CD4-positive, alpha-beta T cell (primary cell): Measurements from ENCODE around the gene SAMD5. TPM values are rescaled to one million over a fixed set of nuclear protein-coding genes. Genes with fewer than 3 reads are reported as not detected.

Experiments used
- ATAC-seq: fragments of 200-7000 bp; cut with Tn5 transposase; one replicate; pipeline ENCODE4 v1.10.0; 2022; ENCODE audit warnings: mild to moderate bottlenecking; ENCODE audit not compliant: poor library complexity
- CTCF ChIA-PET: fragments of 350-600 bp; sonication (Branson Sonifier 250); formaldehyde crosslinking; loops from one replicate; lab custom pipeline; 2021; ENCODE audit warnings: antibody characterized with exemption, inconsistent platforms; lab: Charles Lee
- POLR2A ChIA-PET: fragments of 350-600 bp; sonication (Branson Sonifier 250); formaldehyde crosslinking; loops from one replicate; lab custom pipeline; 2021; ENCODE audit warnings: antibody characterized with exemption, inconsistent platforms; lab: Charles Lee
- DNase-seq, 14 experiments: peaks; one replicate each; pipeline ENCODE4 v3.0.0-alpha.2; 2013 to 2020; ENCODE audit warnings: mixed read lengths in 2 of 14
- H3K27ac ChIP-seq, 2 donors: one replicate each; pipeline versions ENCODE4 v1.5.1 to v1.7.0; 2013; ENCODE audit warnings: low read length in 2 of 2, low read depth in 1 of 2, mild to moderate bottlenecking in 1 of 2
- H3K27me3 ChIP-seq, 2 experiments: 1 replicate in 1 of 2; 2 replicates in 1 of 2; pipeline versions ENCODE4 v1.6.1 to v1.7.0; 2013; ENCODE audit warnings: low read length in 2 of 2, control low read depth in 1 of 2, mild to moderate bottlenecking in 1 of 2, moderate library complexity in 1 of 2; ENCODE audit not compliant: insufficient read depth in 2 of 2, control insufficient read depth in 1 of 2
- H3K36me3 ChIP-seq: one replicate; pipeline ENCODE4 v1.6.1; 2013; ENCODE audit warnings: low read length, control low read depth; ENCODE audit not compliant: insufficient read depth
- H3K4me1 ChIP-seq: one replicate; pipeline ENCODE4 v1.6.1; 2013; ENCODE audit warnings: low read length, control low read depth; ENCODE audit not compliant: insufficient read depth
- H3K4me3 ChIP-seq: one replicate; pipeline ENCODE4 v1.5.1; 2013; ENCODE audit warnings: mild to moderate bottlenecking, low read length, moderate library complexity
- H3K9me3 ChIP-seq, 2 experiments: 1 replicate in 1 of 2; 2 replicates in 1 of 2; pipeline versions ENCODE4 v1.6.1 to v1.7.0; 2013; ENCODE audit warnings: low read length in 2 of 2, mild to moderate bottlenecking in 2 of 2, control low read depth in 1 of 2, moderate library complexity in 1 of 2; ENCODE audit not compliant: control insufficient read depth in 1 of 2, insufficient read depth in 1 of 2
- H3K27ac Mint-ChIP-seq: one replicate; pipeline ENCODE4 v1.8.0; 2020; ENCODE audit warnings: mixed read lengths
- H3K27me3 Mint-ChIP-seq: one replicate; pipeline ENCODE4 v1.8.0; 2021; ENCODE audit warnings: mixed read lengths
- H3K36me3 Mint-ChIP-seq: one replicate; pipeline ENCODE4 v1.8.0; 2021; ENCODE audit warnings: low read depth, mixed read lengths
- H3K4me1 Mint-ChIP-seq: one replicate; pipeline ENCODE4 v1.8.0; 2021; ENCODE audit warnings: low read depth, mixed read lengths
- H3K4me3 Mint-ChIP-seq: one replicate; pipeline ENCODE4 v1.8.0; 2020; ENCODE audit warnings: mild to moderate bottlenecking, mixed read lengths
- H3K9me3 Mint-ChIP-seq: one replicate; pipeline ENCODE4 v1.8.0; 2020; ENCODE audit warnings: mixed read lengths
- intact Hi-C, 2 experiments: fragments of 100-400 bp; cut with DNase I in 1 of 2; cut with micrococcal nuclease in 1 of 2; formaldehyde crosslinking; loops; one replicate each; pipeline versions ENCODE4 v1.15.1 to v1.9.0; 2023 to 2025; cut with DNase I, micrococcal nuclease
- total RNA-seq, 174 experiments: library from RNA in 2 of 174; stranded (reverse) in 2 of 174; gene quantifications; one replicate each; pipeline ENCODE4 v1.2.3 and lab custom pipeline; 2021 to 2026
- TF ChIP-seq, protein P1 (sequence below): fragments of 200-600 bp; IDR thresholded peaks from one replicate; pipeline ENCODE4 v1.8.0; 2022; ENCODE audit warnings: antibody characterized with exemption, mild to moderate bottlenecking

Gene SAMD5
- total RNA-seq, 2 experiments from 2014 or later, result not detected

DNA sequence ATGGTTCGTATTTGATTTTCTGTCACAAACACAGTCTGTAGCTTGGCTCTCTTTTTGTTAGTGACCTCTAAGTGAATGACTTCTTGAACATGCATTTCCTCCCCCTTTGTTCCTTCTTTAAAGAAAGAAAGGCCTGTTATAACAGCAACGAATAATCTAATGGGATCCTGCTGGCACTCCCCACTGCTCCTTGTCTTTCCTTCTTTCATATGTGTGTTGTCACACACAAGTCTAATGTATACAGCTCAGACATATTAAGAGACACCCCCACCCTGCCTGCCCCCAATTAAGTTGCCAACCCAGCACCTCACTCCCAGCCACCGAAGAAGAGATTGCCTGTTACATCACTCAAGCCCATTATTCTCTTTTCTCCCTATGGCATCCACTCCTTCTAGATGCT lies 4.9 kb upstream of the SAMD5 start:
- Mint-ChIP-seq H3K27me3 (peaks cover 75% of the 10 kb centered on the region), H3K27ac (no peak overlapping the region), H3K4me1 (peaks cover 13% of the 10 kb centered on the region), H3K36me3 (no peaks in the 10 kb centered on the region), H3K9me3 (no peaks in the 10 kb centered on the region), H3K4me3 (no peak overlapping the region)
- Histone ChIP-seq H3K4me1 (peaks cover 14% of the 10 kb centered on the region), H3K4me3 (no peak overlapping the region), H3K27ac (no peak overlapping the region), H3K27me3 (peaks cover 36 to 42% of the 10 kb centered on the region in 2 experiments), H3K9me3 (peaks cover 0 to 4% of the 10 kb centered on the region in 2 experiments), H3K36me3 (no peaks in the 10 kb centered on the region)
- POLR2A ChIA-PET, result no interaction called here
- no peak for ATAC-seq
- no peak for DNase-seq
- intact Hi-C loops, result no loop called here
- CTCF ChIA-PET, result no interaction called here
- TF ChIP-seq, protein P1, sequence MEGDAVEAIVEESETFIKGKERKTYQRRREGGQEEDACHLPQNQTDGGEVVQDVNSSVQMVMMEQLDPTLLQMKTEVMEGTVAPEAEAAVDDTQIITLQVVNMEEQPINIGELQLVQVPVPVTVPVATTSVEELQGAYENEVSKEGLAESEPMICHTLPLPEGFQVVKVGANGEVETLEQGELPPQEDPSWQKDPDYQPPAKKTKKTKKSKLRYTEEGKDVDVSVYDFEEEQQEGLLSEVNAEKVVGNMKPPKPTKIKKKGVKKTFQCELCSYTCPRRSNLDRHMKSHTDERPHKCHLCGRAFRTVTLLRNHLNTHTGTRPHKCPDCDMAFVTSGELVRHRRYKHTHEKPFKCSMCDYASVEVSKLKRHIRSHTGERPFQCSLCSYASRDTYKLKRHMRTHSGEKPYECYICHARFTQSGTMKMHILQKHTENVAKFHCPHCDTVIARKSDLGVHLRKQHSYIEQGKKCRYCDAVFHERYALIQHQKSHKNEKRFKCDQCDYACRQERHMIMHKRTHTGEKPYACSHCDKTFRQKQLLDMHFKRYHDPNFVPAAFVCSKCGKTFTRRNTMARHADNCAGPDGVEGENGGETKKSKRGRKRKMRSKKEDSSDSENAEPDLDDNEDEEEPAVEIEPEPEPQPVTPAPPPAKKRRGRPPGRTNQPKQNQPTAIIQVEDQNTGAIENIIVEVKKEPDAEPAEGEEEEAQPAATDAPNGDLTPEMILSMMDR, result no peak

DNA sequence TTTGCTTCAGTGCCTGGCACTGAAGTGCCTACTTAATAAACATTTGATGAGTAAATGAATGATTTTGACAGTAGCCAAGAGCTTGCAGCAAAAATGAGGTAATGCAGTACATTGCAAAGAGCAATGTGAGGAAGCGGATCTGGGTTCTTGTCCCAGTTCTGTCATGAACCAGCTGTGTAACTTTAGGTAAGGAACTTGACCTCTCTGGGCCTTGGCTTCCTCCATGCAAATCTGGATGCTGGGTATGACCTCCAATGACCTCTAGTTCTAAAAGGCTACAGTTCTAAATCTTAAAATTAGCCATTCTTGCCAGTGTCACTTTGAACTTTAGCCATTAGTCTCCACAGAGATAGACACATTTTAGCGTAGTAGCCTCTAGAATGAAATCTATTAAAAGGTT lies 3.6 kb upstream of the SAMD5 start:
- Histone ChIP-seq H3K9me3 (peaks cover 0 to 7% of the 10 kb centered on the region in 2 experiments), H3K27me3 (peaks cover 42 to 52% of the 10 kb centered on the region in 2 experiments), H3K27ac (no peak overlapping the region), H3K4me1 (peaks cover 14% of the 10 kb centered on the region), H3K4me3 (no peak overlapping the region), H3K36me3 (no peaks in the 10 kb centered on the region)
- Mint-ChIP-seq H3K36me3 (no peaks in the 10 kb centered on the region), H3K27ac (no peak overlapping the region), H3K4me1 (peaks cover 18% of the 10 kb centered on the region), H3K4me3 (no peak overlapping the region), H3K27me3 (peaks cover 76% of the 10 kb centered on the region), H3K9me3 (no peaks in the 10 kb centered on the region)
- TF ChIP-seq, protein P1, result no peak
- ATAC-seq (no peak), DNase-seq (no peak)
- POLR2A ChIA-PET, result no interaction called here
- intact Hi-C loops, result no loop called here
- CTCF ChIA-PET, result no interaction called here

DNA sequence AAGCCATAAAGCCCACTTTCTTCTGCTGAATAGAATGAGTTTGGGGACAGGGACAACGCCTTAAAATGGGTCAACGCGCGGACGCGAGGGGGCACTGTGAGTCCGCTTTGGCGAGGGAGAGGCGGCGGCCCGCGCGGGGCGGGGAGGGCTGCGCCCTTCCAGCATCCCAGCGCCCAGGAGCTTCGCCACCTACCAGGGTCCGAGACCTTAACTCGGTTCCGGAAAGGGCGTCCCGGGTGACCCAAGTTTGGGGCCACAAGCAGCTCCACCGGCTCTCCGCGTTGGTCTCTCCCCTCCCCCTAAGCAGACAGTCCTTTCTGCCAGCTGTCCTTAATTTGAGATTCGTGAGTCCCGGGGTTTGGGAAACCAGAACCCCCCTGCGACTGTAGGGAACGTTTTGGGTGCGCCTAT lies 1.8 kb upstream of the SAMD5 start:
- Mint-ChIP-seq H3K4me3 (peak overlapping the region; percentile 56), H3K27me3 (peaks cover 74% of the 10 kb centered on the region), H3K4me1 (peaks cover 18% of the 10 kb centered on the region), H3K9me3 (no peaks in the 10 kb centered on the region), H3K27ac (no peak overlapping the region), H3K36me3 (no peaks in the 10 kb centered on the region)
- Histone ChIP-seq H3K27ac (no peak overlapping the region), H3K9me3 (peaks cover 0 to 7% of the 10 kb centered on the region in 2 experiments), H3K27me3 (peaks cover 48 to 68% of the 10 kb centered on the region in 2 experiments), H3K4me1 (peaks cover 14% of the 10 kb centered on the region), H3K4me3 (no peak overlapping the region), H3K36me3 (no peaks in the 10 kb centered on the region)
- ATAC-seq (no peak), DNase-seq (peak in 1 of 14 experiments; percentile 20)
- POLR2A ChIA-PET, result no interaction called here
- CTCF ChIA-PET, result no interaction called here
- TF ChIP-seq, protein P1, result no peak
- intact Hi-C loops, result no loop called here
